ENCODE data around the gene DNER. TPM values are rescaled to one million over a fixed set of nuclear protein-coding genes. Genes with fewer than 3 reads are reported as not detected.
"Not testable (repeated sequence)": the region's sequence is repeated elsewhere in the genome, so short reads cannot be mapped to it uniquely, and the experiment has no call there.

DNER gene
- total RNA-seq, 1 experiment from 2014 or later: not detected

GRCh38 chr2:229344955-229345354, 369.4 kb downstream of the DNER start:
- DNase-seq: no peak
- Histone ChIP-seq H3K4me2 (ENCODE audit: low read depth, low read length, poor library complexity, severe bottlenecking) (no peak overlapping the region), H3K4me3 (ENCODE audit: low read length) (no peak overlapping the region), H3K27ac (ENCODE audit: low read length) (no peak overlapping the region), H3K9me3 (ENCODE audit: low read length) (no peaks in the 10 kb centered on the region), H2AFZ (ENCODE audit: low read length) (no peak overlapping the region), H3K36me3 (ENCODE audit: insufficient read depth, low read length) (no peaks in the 10 kb centered on the region), H3K27me3 (ENCODE audit: low read length) (no peaks in the 10 kb centered on the region), H3K9ac (ENCODE audit: low read length) (no peak overlapping the region), H3K4me1 (ENCODE audit: low read length) (peaks cover 30% of the 10 kb centered on the region), H3K9me2 (replicated peaks; ENCODE audit: insufficient read depth, low read length) (no peaks in the 10 kb centered on the region), H3K79me2 (ENCODE audit: low read length) (no peaks in the 10 kb centered on the region), H4K20me1 (ENCODE audit: insufficient read depth, low read depth, low read length) (no peaks in the 10 kb centered on the region)

- Histone ChIP-seq H3K79me2 (ENCODE audit: low read length) (no peaks in the 10 kb centered on the region), H3K27ac (ENCODE audit: low read length) (no peak overlapping the region), H3K9me2 (replicated peaks; ENCODE audit: insufficient read depth, low read length) (no peaks in the 10 kb centered on the region), H4K20me1 (ENCODE audit: insufficient read depth, low read depth, low read length) (no peaks in the 10 kb centered on the region), H3K9ac (ENCODE audit: low read length) (no peak overlapping the region), H3K4me2 (ENCODE audit: low read depth, low read length, poor library complexity, severe bottlenecking) (no peak overlapping the region), H3K36me3 (ENCODE audit: insufficient read depth, low read length) (no peaks in the 10 kb centered on the region), H3K9me3 (ENCODE audit: low read length) (no peaks in the 10 kb centered on the region), H2AFZ (ENCODE audit: low read length) (no peak overlapping the region), H3K27me3 (ENCODE audit: low read length) (no peaks in the 10 kb centered on the region), H3K4me3 (ENCODE audit: low read length) (no peak overlapping the region), H3K4me1 (ENCODE audit: low read length) (peaks cover 30% of the 10 kb centered on the region)
- no peak for DNase-seq
Observed at GRCh38 chr2:229344151-229344551, 370.2 kb downstream of the DNER start.

GRCh38 chr2:229343661-229344060, 370.7 kb downstream of the DNER start:
- no peak overlapping the region for H3K4me2 ChIP-seq (ENCODE audit: low read depth, low read length, poor library complexity, severe bottlenecking)
- H3K79me2 ChIP-seq (ENCODE audit: low read length): no peaks in the 10 kb centered on the region
- DNase-seq: no peak
- H4K20me1 ChIP-seq (ENCODE audit: insufficient read depth, low read depth, low read length): no peaks in the 10 kb centered on the region
- no peak overlapping the region for H3K9ac ChIP-seq (ENCODE audit: low read length)
- H3K4me3 ChIP-seq (ENCODE audit: low read length): no peak overlapping the region
- H3K9me2 ChIP-seq (replicated peaks; ENCODE audit: insufficient read depth, low read length): no peaks in the 10 kb centered on the region
- H3K27ac ChIP-seq (ENCODE audit: low read length): no peak overlapping the region
- H3K4me1 ChIP-seq (ENCODE audit: low read length): peaks cover 30% of the 10 kb centered on the region
- H2AFZ ChIP-seq (ENCODE audit: low read length): no peak overlapping the region
- H3K9me3 ChIP-seq (ENCODE audit: low read length): no peaks in the 10 kb centered on the region
- H3K36me3 ChIP-seq (ENCODE audit: insufficient read depth, low read length): no peaks in the 10 kb centered on the region
- H3K27me3 ChIP-seq (ENCODE audit: low read length): no peaks in the 10 kb centered on the region

GRCh38 chr2:229342376-229342775, 372.0 kb downstream of the DNER start:
- no peaks in the 10 kb centered on the region for H3K79me2 ChIP-seq (ENCODE audit: low read length)
- H3K36me3 ChIP-seq (ENCODE audit: insufficient read depth, low read length): no peaks in the 10 kb centered on the region
- H3K9ac ChIP-seq (ENCODE audit: low read length): no peak overlapping the region
- H3K9me2 ChIP-seq (replicated peaks; ENCODE audit: insufficient read depth, low read length): no peaks in the 10 kb centered on the region
- peak overlapping the region; percentile 52 for H3K4me2 ChIP-seq (ENCODE audit: low read depth, low read length, poor library complexity, severe bottlenecking)
- peaks cover 30% of the 10 kb centered on the region for H3K4me1 ChIP-seq (ENCODE audit: low read length)
- no peaks in the 10 kb centered on the region for H4K20me1 ChIP-seq (ENCODE audit: insufficient read depth, low read depth, low read length)
- peak overlapping the region; percentile 64; the same call in 1 of the 2 replicates for H2AFZ ChIP-seq (ENCODE audit: low read length)
- H3K9me3 ChIP-seq (ENCODE audit: low read length): no peaks in the 10 kb centered on the region
- H3K4me3 ChIP-seq (ENCODE audit: low read length): 0 out of 2 replicates have a peak overlapping the region, but pooled peaks have one; percentile 25
- DNase-seq: peak; percentile 78
- no peaks in the 10 kb centered on the region for H3K27me3 ChIP-seq (ENCODE audit: low read length)
- no peak overlapping the region for H3K27ac ChIP-seq (ENCODE audit: low read length)

- Histone ChIP-seq H3K27ac (ENCODE audit: low read length) (no peak overlapping the region), H3K9me3 (ENCODE audit: low read length) (no peaks in the 10 kb centered on the region), H3K9ac (ENCODE audit: low read length) (no peak overlapping the region), H3K4me2 (ENCODE audit: low read depth, low read length, poor library complexity, severe bottlenecking) (no peak overlapping the region), H3K4me1 (ENCODE audit: low read length) (peaks cover 29% of the 10 kb centered on the region), H3K79me2 (ENCODE audit: low read length) (no peaks in the 10 kb centered on the region), H3K4me3 (ENCODE audit: low read length) (no peak overlapping the region), H3K27me3 (ENCODE audit: low read length) (no peaks in the 10 kb centered on the region), H2AFZ (ENCODE audit: low read length) (no peak overlapping the region), H4K20me1 (ENCODE audit: insufficient read depth, low read depth, low read length) (no peaks in the 10 kb centered on the region), H3K9me2 (replicated peaks; ENCODE audit: insufficient read depth, low read length) (no peaks in the 10 kb centered on the region), H3K36me3 (ENCODE audit: insufficient read depth, low read length) (no peaks in the 10 kb centered on the region)
- DNase-seq: no peak
Observed at GRCh38 chr2:229340086-229340760, 374.1 kb downstream of the DNER start.

- no peak overlapping the region for H3K4me3 ChIP-seq (ENCODE audit: low read length)
- no peaks in the 10 kb centered on the region for H3K36me3 ChIP-seq (ENCODE audit: insufficient read depth, low read length)
- no peak overlapping the region for H3K4me2 ChIP-seq (ENCODE audit: low read depth, low read length, poor library complexity, severe bottlenecking)
- H3K27me3 ChIP-seq (ENCODE audit: low read length): no peaks in the 10 kb centered on the region
- no peak overlapping the region for H2AFZ ChIP-seq (ENCODE audit: low read length)
- no peak overlapping the region for H3K27ac ChIP-seq (ENCODE audit: low read length)
- H3K9me3 ChIP-seq (ENCODE audit: low read length): no peaks in the 10 kb centered on the region
- DNase-seq: no peak
- no peaks in the 10 kb centered on the region for H3K9me2 ChIP-seq (replicated peaks; ENCODE audit: insufficient read depth, low read length)
- peaks cover 33% of the 10 kb centered on the region for H3K4me1 ChIP-seq (ENCODE audit: low read length)
- H3K9ac ChIP-seq (ENCODE audit: low read length): no peak overlapping the region
- no peaks in the 10 kb centered on the region for H4K20me1 ChIP-seq (ENCODE audit: insufficient read depth, low read depth, low read length)
- H3K79me2 ChIP-seq (ENCODE audit: low read length): no peaks in the 10 kb centered on the region
Observed at GRCh38 chr2:229339618-229340017, 374.7 kb downstream of the DNER start.

- H3K9me2 ChIP-seq (replicated peaks; ENCODE audit: insufficient read depth, low read length); H3K9ac ChIP-seq (ENCODE audit: low read length); DNase-seq; H3K4me3 ChIP-seq (ENCODE audit: low read length); H4K20me1 ChIP-seq (ENCODE audit: insufficient read depth, low read depth, low read length); H3K79me2 ChIP-seq (ENCODE audit: low read length); H3K27ac ChIP-seq (ENCODE audit: low read length); H2AFZ ChIP-seq (ENCODE audit: low read length); H3K27me3 ChIP-seq (ENCODE audit: low read length); H3K4me2 ChIP-seq (ENCODE audit: low read depth, low read length, poor library complexity, severe bottlenecking); H3K9me3 ChIP-seq (ENCODE audit: low read length); H3K36me3 ChIP-seq (ENCODE audit: insufficient read depth, low read length): not testable (repeated sequence)
- H3K4me1 ChIP-seq (ENCODE audit: low read length): peaks cover 37% of the 10 kb centered on the region
Observed at GRCh38 chr2:229339171-229339570, 375.2 kb downstream of the DNER start.

GRCh38 chr2:229335877-229336346, 378.4 kb downstream of the DNER start:
- peaks cover 49% of the 10 kb centered on the region for H3K4me1 ChIP-seq (ENCODE audit: low read length)
- no peaks in the 10 kb centered on the region for H3K27me3 ChIP-seq (ENCODE audit: low read length)
- peak overlapping the region; percentile 7 for H2AFZ ChIP-seq (ENCODE audit: low read length)
- no peaks in the 10 kb centered on the region for H3K36me3 ChIP-seq (ENCODE audit: insufficient read depth, low read length)
- no peaks in the 10 kb centered on the region for H3K79me2 ChIP-seq (ENCODE audit: low read length)
- H4K20me1 ChIP-seq (ENCODE audit: insufficient read depth, low read depth, low read length): no peaks in the 10 kb centered on the region
- no peaks in the 10 kb centered on the region for H3K9me2 ChIP-seq (replicated peaks; ENCODE audit: insufficient read depth, low read length)
- DNase-seq: no peak
- H3K4me3 ChIP-seq (ENCODE audit: low read length): no peak overlapping the region
- H3K9me3 ChIP-seq (ENCODE audit: low read length): no peaks in the 10 kb centered on the region
- no peak overlapping the region for H3K27ac ChIP-seq (ENCODE audit: low read length)
- H3K4me2 ChIP-seq (ENCODE audit: low read depth, low read length, poor library complexity, severe bottlenecking): no peak overlapping the region
- no peak overlapping the region for H3K9ac ChIP-seq (ENCODE audit: low read length)

All from Karpas-422 (cell line).